Activated T-cell treated with anti-CD3 and anti-CD28 coated beads, Interleukin-2, amount 50 U/mL, for 72 hours (primary cell): ENCODE results near the gene EXOC4. TPM values are rescaled to one million over a fixed set of nuclear protein-coding genes. Genes with fewer than 3 reads are reported as not detected.
A peak's percentile ranks its signal among the peaks of the same experiment; 100 is the strongest.

Experiments
- ATAC-seq, 2 donors: fragments of 150-1000 bp; cut with Tn5 transposase; replicated peaks in 1 of 2; 2 replicates each; pipeline ENCODE4 v1.10.0; 2021; ENCODE audit warnings: moderate library complexity in 2 of 2, mild to moderate bottlenecking in 1 of 2
- DNase-seq, 2 donors: peaks; one replicate each; pipeline ENCODE4 v3.0.0; 2021 to 2022; ENCODE audit warnings: mixed read lengths in 1 of 2
- H3K27ac Mint-ChIP-seq: one replicate; pipeline ENCODE4 v1.8.0; 2022; ENCODE audit warnings: mild to moderate bottlenecking, moderate library complexity, mixed read lengths
- H3K27me3 Mint-ChIP-seq: one replicate; pipeline ENCODE4 v1.8.0; 2022; ENCODE audit warnings: low read depth, mixed read lengths
- H3K36me3 Mint-ChIP-seq, 2 donors: one replicate each; pipeline ENCODE4 v1.8.0; 2022; ENCODE audit warnings: mixed read lengths in 2 of 2, mild to moderate bottlenecking in 1 of 2; ENCODE audit not compliant: insufficient read depth in 2 of 2
- H3K4me1 Mint-ChIP-seq: one replicate; pipeline ENCODE4 v1.8.0; 2022; ENCODE audit warnings: low read depth, mixed read lengths
- H3K4me3 Mint-ChIP-seq, 2 donors: one replicate each; pipeline ENCODE4 v1.8.0; 2022; ENCODE audit warnings: mild to moderate bottlenecking in 2 of 2, mixed read lengths in 2 of 2, moderate library complexity in 2 of 2
- H3K9me3 Mint-ChIP-seq, 2 donors: one replicate each; pipeline ENCODE4 v1.8.0; 2022; ENCODE audit warnings: mixed read lengths in 2 of 2
- total RNA-seq, 2 donors: library from RNA; stranded (reverse); gene quantifications; one replicate each; pipeline ENCODE4 v1.2.3, GENCODE V29; 2022

EXOC4 gene
- total RNA-seq, 2 donors from 2014 or later = 74.1 to 76.3 TPM

GRCh38 chr7:133807624-133808492, 555.0 kb downstream of the EXOC4 start:
- H3K27me3 Mint-ChIP-seq = no peaks in the 10 kb centered on the region
- DNase-seq (no peak), ATAC-seq (no peak)
- no peak overlapping the region for H3K27ac Mint-ChIP-seq
- H3K4me1 Mint-ChIP-seq = no peaks in the 10 kb centered on the region
- H3K9me3 Mint-ChIP-seq = no peaks in the 10 kb centered on the region
- H3K4me3 Mint-ChIP-seq = no peak overlapping the region
- H3K36me3 Mint-ChIP-seq = no peaks in the 10 kb centered on the region

- no peaks in the 10 kb centered on the region for H3K36me3 Mint-ChIP-seq
- DNase-seq (no peak), ATAC-seq (no peak)
- no peak overlapping the region for H3K27ac Mint-ChIP-seq
- H3K9me3 Mint-ChIP-seq = no peaks in the 10 kb centered on the region
- H3K4me3 Mint-ChIP-seq = no peak overlapping the region
- H3K4me1 Mint-ChIP-seq = no peaks in the 10 kb centered on the region
- no peaks in the 10 kb centered on the region for H3K27me3 Mint-ChIP-seq
Measured at GRCh38 chr7:133808493-133808866, 555.6 kb downstream of the EXOC4 start.

GRCh38 chr7:133812877-133813276, 560.0 kb downstream of the EXOC4 start:
- Mint-ChIP-seq H3K27ac (no peak overlapping the region), H3K4me1 (no peaks in the 10 kb centered on the region), H3K36me3 (no peaks in the 10 kb centered on the region), H3K27me3 (no peaks in the 10 kb centered on the region), H3K4me3 (no peak overlapping the region), H3K9me3 (no peaks in the 10 kb centered on the region)
- no peak for ATAC-seq
- no peak for DNase-seq

- no peak for ATAC-seq
- Mint-ChIP-seq H3K27me3 (no peaks in the 10 kb centered on the region), H3K27ac (no peak overlapping the region), H3K4me3 (no peak overlapping the region), H3K4me1 (no peaks in the 10 kb centered on the region), H3K9me3 (no peaks in the 10 kb centered on the region), H3K36me3 (peaks cover 0 to 2% of the 10 kb centered on the region in 2 donors)
- no peak for DNase-seq
Measured at GRCh38 chr7:133815611-133816210, 562.8 kb downstream of the EXOC4 start.

- no peak overlapping the region for H3K27ac Mint-ChIP-seq
- peaks cover 8% of the 10 kb centered on the region for H3K4me1 Mint-ChIP-seq
- no peaks in the 10 kb centered on the region for H3K27me3 Mint-ChIP-seq
- H3K9me3 Mint-ChIP-seq = no peaks in the 10 kb centered on the region
- peaks cover 2% of the 10 kb centered on the region in 2 donors for H3K36me3 Mint-ChIP-seq
- no peak for ATAC-seq
- DNase-seq = no peak
- H3K4me3 Mint-ChIP-seq = no peak overlapping the region
Measured at GRCh38 chr7:133819695-133820094, 566.8 kb downstream of the EXOC4 start.

- peaks cover 2% of the 10 kb centered on the region in 2 donors for H3K36me3 Mint-ChIP-seq
Measured at GRCh38 chr7:133820584-133820983, 567.7 kb downstream of the EXOC4 start.

GRCh38 chr7:133821171-133821570, 568.3 kb downstream of the EXOC4 start:
- Mint-ChIP-seq H3K4me1 (peaks cover 9% of the 10 kb centered on the region), H3K4me3 (no peak overlapping the region), H3K27ac (no peak overlapping the region), H3K27me3 (no peaks in the 10 kb centered on the region), H3K36me3 (peaks cover 2% of the 10 kb centered on the region in 2 donors), H3K9me3 (no peaks in the 10 kb centered on the region)
- DNase-seq (no peak), ATAC-seq (no peak)

More at GRCh38 chr7:133820584-133820983, 567.7 kb downstream of the EXOC4 start:
- ATAC-seq (no peak), DNase-seq (no peak)
- no peaks in the 10 kb centered on the region for H3K9me3 Mint-ChIP-seq
- H3K4me1 Mint-ChIP-seq = peaks cover 9% of the 10 kb centered on the region
- no peak overlapping the region for H3K27ac Mint-ChIP-seq
- no peak overlapping the region for H3K4me3 Mint-ChIP-seq
- no peaks in the 10 kb centered on the region for H3K27me3 Mint-ChIP-seq

GRCh38 chr7:133822001-133822641, 569.2 kb downstream of the EXOC4 start:
- Mint-ChIP-seq H3K36me3 (peaks cover 2 to 6% of the 10 kb centered on the region in 2 donors), H3K9me3 (no peaks in the 10 kb centered on the region)

GRCh38 chr7:133822868-133823552, 570.1 kb downstream of the EXOC4 start:
- Mint-ChIP-seq H3K27me3 (no peaks in the 10 kb centered on the region), H3K36me3 (peaks cover 2 to 6% of the 10 kb centered on the region in 2 donors), H3K9me3 (no peaks in the 10 kb centered on the region), H3K27ac (no peak overlapping the region), H3K4me1 (peaks cover 9% of the 10 kb centered on the region), H3K4me3 (no peak overlapping the region)
- ATAC-seq = no peak
- DNase-seq = no peak

More at GRCh38 chr7:133822001-133822641, 569.2 kb downstream of the EXOC4 start:
- Mint-ChIP-seq H3K4me1 (peaks cover 9% of the 10 kb centered on the region), H3K27ac (no peak overlapping the region), H3K4me3 (no peak overlapping the region), H3K27me3 (no peaks in the 10 kb centered on the region)
- DNase-seq (no peak), ATAC-seq (no peak)

GRCh38 chr7:133824132-133824531, 571.3 kb downstream of the EXOC4 start:
- H3K27me3 Mint-ChIP-seq = no peaks in the 10 kb centered on the region
- peaks cover 9% of the 10 kb centered on the region for H3K4me1 Mint-ChIP-seq
- no peak overlapping the region for H3K4me3 Mint-ChIP-seq
- H3K27ac Mint-ChIP-seq = no peak overlapping the region
- ATAC-seq (no peak), DNase-seq (no peak)
- H3K9me3 Mint-ChIP-seq = no peaks in the 10 kb centered on the region
- H3K36me3 Mint-ChIP-seq = peaks cover 2 to 6% of the 10 kb centered on the region in 2 donors

GRCh38 chr7:133827707-133828623, 575.1 kb downstream of the EXOC4 start:
- H3K27me3 Mint-ChIP-seq = no peaks in the 10 kb centered on the region
- no peak overlapping the region for H3K4me3 Mint-ChIP-seq
- H3K9me3 Mint-ChIP-seq = peaks cover 2% of the 10 kb centered on the region in 2 donors
- peaks cover 9% of the 10 kb centered on the region for H3K4me1 Mint-ChIP-seq
- DNase-seq (peak; percentile 1 to 2), ATAC-seq (peak; percentile 84 to 94)
- H3K27ac Mint-ChIP-seq = peak overlapping the region; percentile 80
- peaks cover 4 to 13% of the 10 kb centered on the region in 2 donors for H3K36me3 Mint-ChIP-seq

GRCh38 chr7:133828906-133829305, 576.0 kb downstream of the EXOC4 start:
- Mint-ChIP-seq H3K27me3 (no peaks in the 10 kb centered on the region), H3K4me3 (no peak overlapping the region), H3K9me3 (peaks cover 2% of the 10 kb centered on the region in 2 donors), H3K36me3 (peaks cover 4 to 13% of the 10 kb centered on the region in 2 donors), H3K4me1 (peaks cover 8% of the 10 kb centered on the region), H3K27ac (no peak overlapping the region)
- DNase-seq (no peak), ATAC-seq (no peak)
